HG03460 (cell line): Measurements from ENCODE around the gene EGFR.

Source experiments
- ATAC-seq: cut with Tn5 transposase; IDR thresholded peaks from one replicate; pipeline ENCODE4 v1.9.1; 2021; ENCODE audit not compliant: unreplicated experiment

Gene EGFR

GRCh38 chr7:55185941-55186609, 167.3 kb downstream of the EGFR start:
- ATAC-seq = no peak

GRCh38 chr7:55187701-55188491, 169.1 kb downstream of the EGFR start:
- no peak for ATAC-seq

- ATAC-seq = no peak
Measured at GRCh38 chr7:55188590-55189138, 169.8 kb downstream of the EGFR start.

- no peak for ATAC-seq
Measured at GRCh38 chr7:55189146-55189766, 170.4 kb downstream of the EGFR start.

- no peak for ATAC-seq
Measured at GRCh38 chr7:55189878-55190436, 171.1 kb downstream of the EGFR start.

- ATAC-seq = no peak
Measured at GRCh38 chr7:55190511-55191160, 171.8 kb downstream of the EGFR start.

GRCh38 chr7:55191161-55191925, 172.5 kb downstream of the EGFR start:
- ATAC-seq = no peak

GRCh38 chr7:55191926-55192692, 173.3 kb downstream of the EGFR start:
- ATAC-seq = no peak

- ATAC-seq = no peak
Measured at GRCh38 chr7:55192723-55193122, 173.9 kb downstream of the EGFR start.

GRCh38 chr7:55193245-55193644, 174.4 kb downstream of the EGFR start:
- ATAC-seq = no peak

- no peak for ATAC-seq
Measured at GRCh38 chr7:55194522-55194921, 175.7 kb downstream of the EGFR start.

- no peak for ATAC-seq
Measured at GRCh38 chr7:55198634-55199392, 180.0 kb downstream of the EGFR start.

GRCh38 chr7:55199418-55199817, 180.6 kb downstream of the EGFR start:
- no peak for ATAC-seq

GRCh38 chr7:55200441-55200840, 181.6 kb downstream of the EGFR start:
- no peak for ATAC-seq

GRCh38 chr7:55202150-55202913, 183.5 kb downstream of the EGFR start:
- no peak for ATAC-seq

- ATAC-seq = no peak
Measured at GRCh38 chr7:55203300-55203699, 184.5 kb downstream of the EGFR start.

GRCh38 chr7:55205124-55205955, 186.5 kb downstream of the EGFR start:
- no peak for ATAC-seq
